ENCODE measurements around the gene USP49.
A peak's percentile ranks its signal among the peaks of the same experiment; 100 is the strongest.

USP49 gene

DNA sequence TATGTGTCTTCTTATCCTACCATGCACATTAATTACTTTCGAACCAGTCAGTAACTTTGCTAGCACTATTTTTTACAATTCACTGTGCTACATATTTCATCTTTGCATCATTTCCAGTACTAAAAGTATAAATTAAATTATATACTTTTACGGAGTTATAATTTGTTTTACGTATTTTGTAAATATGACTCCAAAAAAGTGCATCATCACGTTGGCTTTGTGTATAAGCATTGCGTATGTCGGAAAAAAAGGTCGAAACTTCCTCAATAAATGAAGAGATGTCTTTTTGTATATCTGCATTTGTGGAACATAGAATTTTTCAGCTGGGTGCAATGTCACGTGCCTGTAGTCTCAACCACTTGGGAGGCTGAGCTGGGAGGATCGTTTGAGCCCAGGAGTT lies 52.0 kb downstream of the USP49 start:
- TF ChIP-seq, protein P1, sequence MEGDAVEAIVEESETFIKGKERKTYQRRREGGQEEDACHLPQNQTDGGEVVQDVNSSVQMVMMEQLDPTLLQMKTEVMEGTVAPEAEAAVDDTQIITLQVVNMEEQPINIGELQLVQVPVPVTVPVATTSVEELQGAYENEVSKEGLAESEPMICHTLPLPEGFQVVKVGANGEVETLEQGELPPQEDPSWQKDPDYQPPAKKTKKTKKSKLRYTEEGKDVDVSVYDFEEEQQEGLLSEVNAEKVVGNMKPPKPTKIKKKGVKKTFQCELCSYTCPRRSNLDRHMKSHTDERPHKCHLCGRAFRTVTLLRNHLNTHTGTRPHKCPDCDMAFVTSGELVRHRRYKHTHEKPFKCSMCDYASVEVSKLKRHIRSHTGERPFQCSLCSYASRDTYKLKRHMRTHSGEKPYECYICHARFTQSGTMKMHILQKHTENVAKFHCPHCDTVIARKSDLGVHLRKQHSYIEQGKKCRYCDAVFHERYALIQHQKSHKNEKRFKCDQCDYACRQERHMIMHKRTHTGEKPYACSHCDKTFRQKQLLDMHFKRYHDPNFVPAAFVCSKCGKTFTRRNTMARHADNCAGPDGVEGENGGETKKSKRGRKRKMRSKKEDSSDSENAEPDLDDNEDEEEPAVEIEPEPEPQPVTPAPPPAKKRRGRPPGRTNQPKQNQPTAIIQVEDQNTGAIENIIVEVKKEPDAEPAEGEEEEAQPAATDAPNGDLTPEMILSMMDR (IDR thresholded peaks at IDR 0.05; ENCODE audit: low read length, missing control alignments): no peak
- no peak overlapping the region for H3K4me3 ChIP-seq (replicated peaks; ENCODE audit: low read depth, low read length)
- DNase-seq (ENCODE audit: low read depth): no peak

DNA sequence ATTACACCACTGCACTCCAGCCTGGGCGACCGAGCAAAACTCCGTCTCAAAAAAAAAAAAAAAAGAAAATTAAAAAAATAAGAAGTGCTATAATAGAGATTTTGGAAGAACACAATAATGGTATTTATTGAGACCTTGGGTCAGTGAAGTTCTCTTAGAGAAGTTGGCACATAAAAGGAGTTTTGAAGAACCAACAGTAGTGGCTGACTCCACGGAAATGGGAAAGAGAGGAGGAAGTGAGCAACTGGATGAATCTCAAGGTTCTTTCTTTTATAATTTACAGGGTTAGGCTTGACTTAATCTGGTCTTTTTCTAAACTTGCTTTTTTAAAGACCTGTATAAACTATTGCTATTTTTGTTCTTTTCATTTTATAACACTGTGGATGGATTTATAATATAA lies 54.8 kb downstream of the USP49 start:
- no peak for DNase-seq (ENCODE audit: low read depth)
- H3K4me3 ChIP-seq (replicated peaks; ENCODE audit: low read depth, low read length): no peak overlapping the region
- TF ChIP-seq, protein P1 (IDR thresholded peaks at IDR 0.05; ENCODE audit: low read length, missing control alignments): no peak

DNA sequence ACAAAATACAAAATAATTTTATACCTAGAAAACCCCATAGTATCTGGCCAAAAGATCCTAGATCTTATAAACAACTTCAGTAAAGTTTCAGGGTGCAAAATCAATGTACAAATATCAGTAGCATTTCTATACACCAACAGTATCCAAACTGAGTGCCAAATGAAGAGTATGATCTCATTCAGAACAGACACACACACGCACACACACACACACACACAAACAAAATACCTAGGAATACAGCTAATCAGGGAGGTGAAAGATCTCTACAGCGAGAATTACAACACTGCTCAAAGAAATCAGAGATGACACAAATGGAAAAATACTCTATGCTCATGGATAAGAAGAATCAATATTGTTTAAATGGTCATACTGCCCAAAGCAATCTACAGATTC lies 58.5 kb downstream of the USP49 start:
- TF ChIP-seq, protein P1 (IDR thresholded peaks at IDR 0.05; ENCODE audit: low read length, missing control alignments): no peak
- no peak for DNase-seq (ENCODE audit: low read depth)
- H3K4me3 ChIP-seq (replicated peaks; ENCODE audit: low read depth, low read length): no peak overlapping the region

DNA sequence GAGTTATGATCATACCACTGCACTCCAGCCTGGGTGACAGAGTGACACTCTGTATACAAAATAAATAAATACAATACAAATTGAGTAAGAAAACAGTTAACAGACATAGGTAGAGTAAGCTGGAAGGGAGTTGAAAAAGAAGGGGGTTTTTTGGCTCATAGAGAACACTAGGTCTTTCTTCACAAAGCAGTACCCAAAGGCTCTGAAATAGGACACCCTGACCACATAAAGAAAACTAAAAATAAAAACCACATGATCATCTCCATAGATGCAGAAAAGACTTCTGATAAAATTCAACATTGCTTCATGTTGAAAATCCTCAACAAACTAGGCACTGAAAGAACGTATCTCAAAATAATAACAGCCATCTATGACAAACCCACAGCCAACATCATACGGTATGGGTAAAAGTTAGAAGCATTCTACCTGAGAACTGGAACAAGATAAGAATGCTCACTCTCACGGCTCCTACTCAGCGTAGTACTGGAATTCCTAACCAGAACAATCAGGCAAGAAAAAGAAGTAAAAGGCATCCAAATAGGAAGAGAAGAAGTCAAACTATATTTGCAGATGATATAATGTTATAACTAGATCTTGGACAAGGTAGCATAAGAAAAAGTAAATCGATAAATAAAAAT lies 59.0 kb downstream of the USP49 start:
- TF ChIP-seq, protein P1 (IDR thresholded peaks at IDR 0.05; ENCODE audit: low read length, missing control alignments): no peak
- DNase-seq (ENCODE audit: low read depth): peak; percentile 6
- no peak overlapping the region for H3K4me3 ChIP-seq (replicated peaks; ENCODE audit: low read depth, low read length)

DNA sequence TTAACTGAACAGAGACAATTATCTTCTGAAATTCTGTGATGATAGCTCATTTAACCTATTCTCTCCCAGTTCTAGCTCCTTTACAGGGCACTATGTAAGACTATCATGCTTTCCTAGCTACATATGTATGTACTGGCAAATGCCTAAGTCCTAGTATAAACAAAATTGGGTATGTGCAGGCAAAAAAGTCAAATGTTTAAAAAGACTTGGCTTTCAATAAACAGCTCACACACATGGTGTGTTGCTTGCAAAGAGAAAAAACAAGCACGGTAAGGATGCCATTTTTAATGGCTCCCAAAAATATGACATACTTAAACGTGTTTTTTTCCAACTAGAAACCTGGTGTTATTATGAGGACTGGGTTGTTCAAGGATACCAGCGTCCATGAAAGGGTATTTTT lies 62.9 kb downstream of the USP49 start:
- no peak overlapping the region for H3K4me3 ChIP-seq (replicated peaks; ENCODE audit: low read depth, low read length)

DNA sequence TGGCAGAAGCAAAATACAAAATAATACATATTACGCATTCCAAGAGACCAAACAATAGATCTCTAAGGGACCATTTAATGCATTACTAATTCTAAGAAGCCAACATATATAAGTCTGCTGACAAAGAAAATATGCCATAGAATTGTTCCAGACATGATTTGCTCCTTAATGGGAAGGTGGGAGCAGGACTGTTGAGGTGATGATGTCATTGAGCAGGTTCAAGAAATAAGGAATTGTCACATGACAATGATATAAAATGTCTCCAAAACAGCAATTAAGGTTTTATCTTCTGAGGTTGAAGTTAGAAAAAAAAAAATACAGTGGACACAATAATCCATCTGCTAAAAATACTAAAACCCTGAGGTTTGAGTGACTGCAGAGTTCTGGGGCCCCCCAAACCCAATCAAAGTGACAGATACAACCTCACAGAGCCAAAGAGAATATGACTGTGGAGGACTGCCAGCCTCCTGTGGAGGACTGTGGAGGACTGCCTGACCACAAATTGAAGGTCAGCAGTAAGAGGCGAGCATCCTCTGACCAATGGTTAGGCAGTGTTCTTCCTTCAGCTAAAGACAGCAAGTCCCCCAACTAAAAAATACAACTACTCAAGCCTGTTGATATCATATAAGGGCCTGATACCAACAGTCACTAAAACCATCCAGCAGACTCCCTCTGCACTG lies 68.7 kb downstream of the USP49 start:
- DNase-seq (ENCODE audit: low read depth): no peak
- no peak overlapping the region for H3K4me3 ChIP-seq (replicated peaks; ENCODE audit: low read depth, low read length)
- TF ChIP-seq, protein P1 (IDR thresholded peaks at IDR 0.05; ENCODE audit: low read length, missing control alignments): no peak

More for the DNA sequence above, 62.9 kb downstream of the USP49 start:
- DNase-seq (ENCODE audit: low read depth): no peak
- TF ChIP-seq, protein P1 (IDR thresholded peaks at IDR 0.05; ENCODE audit: low read length, missing control alignments): no peak
